NCI-H748 treated with DMSO at 0.1 percent for 48 hours (cell line): ENCODE data around the gene TTLL13.
"Not testable (repeated sequence)": the region's sequence is repeated elsewhere in the genome, so short reads cannot be mapped to it uniquely, and the experiment has no call there.

ENCODE experiments used
- DNase-seq: peaks from one replicate; lab custom pipeline; 2025; lab: John Stamatoyannopoulos, UW

Gene TTLL13

GRCh38 chr15:90239371-90239770, 10.0 kb upstream of the TTLL13 start:
- DNase-seq: no peak

GRCh38 chr15:90240856-90241255, 8.5 kb upstream of the TTLL13 start:
- DNase-seq: no peak

- no peak for DNase-seq
Observed at GRCh38 chr15:90241343-90242192, 7.8 kb upstream of the TTLL13 start.

GRCh38 chr15:90243943-90244639, 5.3 kb upstream of the TTLL13 start:
- DNase-seq: no peak

- DNase-seq: no peak
Observed at GRCh38 chr15:90248789-90249202, 560 bp upstream of the TTLL13 start.

DNA sequence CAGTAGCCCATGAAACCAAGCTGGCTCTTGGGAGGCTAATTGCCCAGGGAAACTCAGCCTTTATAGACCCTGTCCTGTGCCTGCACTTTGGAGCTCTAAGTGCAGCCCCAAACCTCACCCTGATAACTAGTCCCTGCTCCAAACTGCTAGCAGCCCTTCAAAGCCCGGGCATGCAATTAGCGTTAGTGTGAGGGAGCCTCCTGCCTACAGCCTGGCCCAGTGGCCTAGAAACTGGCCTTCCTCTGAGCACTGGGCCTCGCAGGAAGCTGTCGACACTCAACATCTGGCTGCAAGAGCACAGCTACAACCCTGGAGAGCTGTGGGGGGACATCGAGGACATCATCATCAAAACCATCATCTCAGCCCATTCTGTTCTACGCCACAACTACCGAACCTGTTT, 8.4 kb downstream of the TTLL13 start:
- DNase-seq: no peak

GRCh38 chr15:90259524-90259923, 10.2 kb downstream of the TTLL13 start:
- DNase-seq: no peak

DNA sequence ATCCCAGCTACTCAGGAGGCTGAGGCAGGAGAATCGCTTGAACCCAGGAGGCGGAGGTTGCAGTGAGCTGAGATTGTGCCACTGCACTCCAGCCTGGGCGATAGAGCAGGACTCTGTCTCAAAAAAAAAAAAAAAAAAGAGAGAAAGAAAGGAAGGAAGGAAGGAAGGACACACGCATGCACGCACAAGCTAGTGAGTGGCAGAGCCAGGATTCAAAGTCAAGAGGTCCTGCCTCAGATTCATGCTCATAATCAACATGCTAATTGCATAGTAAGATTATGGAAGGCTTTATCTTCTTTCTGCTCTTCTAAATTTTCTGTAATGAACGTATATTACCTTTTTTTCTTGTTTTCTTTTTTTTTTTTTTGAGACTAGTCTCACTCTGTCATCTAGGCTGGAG, 11.4 kb downstream of the TTLL13 start:
- not testable (repeated sequence) for DNase-seq

- DNase-seq: no peak
Observed at GRCh38 chr15:90261811-90262210, 12.5 kb downstream of the TTLL13 start.

DNA sequence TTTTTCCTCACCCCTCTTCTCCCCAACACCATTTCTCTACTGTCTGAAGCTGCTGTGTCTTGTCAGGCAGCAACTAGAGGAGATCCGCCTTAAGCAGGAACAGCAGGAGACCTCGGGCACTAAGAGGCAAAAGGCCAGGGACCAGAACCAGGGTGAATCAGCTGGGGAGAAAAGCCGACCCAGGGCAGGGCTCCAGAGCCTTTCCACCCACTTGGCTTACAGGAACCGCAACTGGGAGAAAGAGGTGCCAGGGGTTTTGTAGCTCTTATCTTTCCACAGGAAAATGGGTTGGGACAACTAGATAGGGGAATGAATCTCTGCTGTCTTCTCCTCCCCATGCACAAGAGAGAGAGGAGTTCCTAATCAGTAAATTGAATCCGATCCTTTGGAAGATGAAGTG, 13.1 kb downstream of the TTLL13 start:
- DNase-seq: no peak

DNA sequence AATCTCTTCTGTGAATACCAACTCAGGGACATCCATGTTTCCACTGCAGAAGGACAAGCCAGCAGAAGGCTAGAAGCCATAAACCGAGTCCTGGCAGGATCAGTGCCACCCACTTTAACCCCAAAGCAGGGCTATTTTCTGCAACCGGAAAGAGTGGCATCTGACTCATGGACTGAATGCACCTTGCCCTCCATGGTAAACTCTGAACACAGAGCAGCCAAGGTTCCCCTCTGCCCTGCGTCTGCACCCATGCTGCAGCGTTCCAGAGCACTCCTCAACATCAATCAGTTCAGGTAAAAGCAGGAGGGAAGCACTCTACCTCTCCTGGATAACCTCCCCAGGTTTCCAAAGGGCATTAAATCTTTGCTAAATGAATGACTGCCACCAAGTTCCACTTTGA, 15.3 kb downstream of the TTLL13 start:
- no peak for DNase-seq

DNA sequence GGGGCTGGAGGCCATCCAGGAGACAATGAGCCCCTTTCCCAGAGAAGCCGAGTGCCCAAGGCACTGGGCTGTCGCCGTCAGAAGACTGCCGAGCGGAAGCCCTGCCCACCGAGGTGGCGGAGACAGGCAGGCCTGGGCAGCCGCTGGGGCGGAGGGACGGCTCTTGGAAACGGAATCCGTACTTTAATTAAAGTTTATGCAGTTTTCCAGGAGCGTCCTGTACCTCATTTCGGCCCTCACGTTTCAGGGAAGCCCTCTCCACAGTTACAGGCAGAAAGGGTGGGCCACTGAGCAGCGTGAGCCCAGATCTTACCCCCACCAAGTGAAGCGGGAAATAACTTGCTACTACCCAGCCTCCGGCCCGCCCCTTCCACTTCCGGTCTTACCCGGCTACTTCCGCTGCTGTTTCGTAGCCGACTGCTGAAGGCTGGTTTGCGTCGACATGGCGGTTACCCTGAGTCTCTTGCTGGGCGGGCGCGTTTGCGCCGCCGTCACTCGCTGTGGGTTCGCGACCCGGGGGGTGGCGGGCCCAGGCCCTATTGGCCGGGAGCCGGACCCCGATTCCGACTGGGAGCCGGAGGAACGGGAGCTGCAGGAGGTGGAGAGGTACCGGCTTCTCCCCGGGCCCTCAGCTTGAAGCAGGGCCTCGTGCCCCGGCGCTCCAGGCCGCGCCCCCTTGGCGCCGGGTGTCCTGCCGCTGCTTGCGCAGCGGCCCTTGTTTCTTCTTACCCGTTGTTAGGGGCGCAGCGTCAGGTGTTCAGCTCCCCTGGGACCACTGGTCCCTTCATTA, 16.1 kb downstream of the TTLL13 start, which contains the start of gene NGRN:
Gene NGRN (plus strand): TSS at position 402 of the 790 bp plus-strand sequence. CDS start 41 bp downstream, at position 443.
- DNase-seq: peak; percentile 71

GRCh38 chr15:90266061-90266431, 16.7 kb downstream of the TTLL13 start:
- peak; percentile 47 for DNase-seq

DNA sequence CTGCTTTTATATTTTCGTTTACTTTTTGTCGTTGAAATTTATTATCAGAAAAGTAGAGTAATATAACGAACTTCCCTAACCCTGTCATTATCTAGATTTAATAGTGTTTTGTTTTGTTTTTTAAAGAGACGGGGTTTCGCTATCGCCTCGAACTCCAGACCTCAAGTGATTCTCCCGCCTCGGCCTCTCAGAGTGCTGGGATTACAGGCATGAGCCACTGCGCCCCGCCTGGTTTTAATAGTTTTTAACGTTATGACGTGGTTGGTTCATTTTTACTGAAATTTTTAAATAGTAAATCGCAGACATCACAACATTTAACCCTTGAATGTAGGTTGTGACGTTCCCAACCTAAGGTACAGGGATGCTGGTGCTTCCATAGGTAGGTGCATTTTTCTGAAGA, 17.1 kb downstream of the TTLL13 start:
- DNase-seq: no peak

- no peak for DNase-seq
Observed at GRCh38 chr15:90268415-90268814, 19.1 kb downstream of the TTLL13 start.

GRCh38 chr15:90270502-90271150, 21.3 kb downstream of the TTLL13 start:
- DNase-seq: no peak

GRCh38 chr15:90271459-90272166, 22.3 kb downstream of the TTLL13 start:
- DNase-seq: no peak

- not testable (repeated sequence) for DNase-seq
Observed at GRCh38 chr15:90278467-90278866, 29.1 kb downstream of the TTLL13 start.

- not testable (repeated sequence) for DNase-seq
Observed at GRCh38 chr15:90280743-90281142, 31.4 kb downstream of the TTLL13 start.

DNA sequence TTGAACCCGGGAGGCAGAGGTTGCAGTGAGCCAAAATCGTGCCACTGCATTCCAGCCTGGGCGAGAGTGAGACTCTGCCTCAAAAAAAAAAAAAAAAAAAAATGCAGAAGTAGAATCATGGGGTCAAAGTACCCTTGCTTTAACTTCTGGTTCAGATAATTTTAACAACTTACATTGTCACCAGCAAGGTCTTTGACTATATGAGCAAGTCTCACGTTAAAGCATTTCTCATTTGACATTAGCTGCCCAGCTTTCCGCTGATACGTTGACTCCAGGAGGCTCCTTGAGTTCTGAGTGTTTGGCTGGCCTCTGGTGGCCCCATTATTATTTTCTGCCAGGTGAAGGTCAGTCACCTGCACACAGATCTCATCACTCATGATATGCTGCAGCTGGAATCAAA, 32.3 kb downstream of the TTLL13 start:
- DNase-seq: not testable (repeated sequence)

DNA sequence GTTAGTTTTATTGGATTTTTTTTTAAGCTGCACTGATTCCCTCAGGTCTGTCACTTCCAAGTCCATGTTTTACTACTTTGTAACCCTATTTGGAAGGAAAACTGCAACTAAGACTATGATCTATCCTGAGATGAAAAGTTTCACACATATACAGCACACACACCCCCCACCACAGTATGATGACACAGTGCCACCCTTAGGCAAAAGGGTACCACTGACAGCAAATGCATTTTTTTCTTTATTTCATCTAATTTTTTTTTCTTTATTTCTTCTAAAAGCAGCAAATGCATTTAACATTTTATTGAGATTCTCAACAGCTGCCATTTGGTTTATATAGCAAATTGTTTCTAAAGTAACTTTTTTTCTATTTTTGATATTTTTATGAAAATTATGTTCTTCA, 37.3 kb downstream of the TTLL13 start:
- DNase-seq: no peak
